Effector CD8-positive, alpha-beta T cell (primary cell): Measurements from ENCODE around the gene RUNX2.

ENCODE experiments used
- DNase-seq: peaks from one replicate; lab custom pipeline; 2025; lab: John Stamatoyannopoulos, UW

RUNX2 gene

GRCh38 chr6:45589367-45589766 is 261.2 kb downstream of the RUNX2 start:
- DNase-seq = no peak

GRCh38 chr6:45590226-45590625 is 262.1 kb downstream of the RUNX2 start:
- DNase-seq = no peak

- DNase-seq = no peak
Observed at GRCh38 chr6:45590696-45591184, 262.6 kb downstream of the RUNX2 start.

GRCh38 chr6:45591306-45591705 is 263.2 kb downstream of the RUNX2 start:
- DNase-seq = no peak

GRCh38 chr6:45591890-45592289 is 263.8 kb downstream of the RUNX2 start:
- DNase-seq = no peak

- no peak for DNase-seq
Observed at GRCh38 chr6:45592991-45593390, 264.9 kb downstream of the RUNX2 start.

GRCh38 chr6:45595010-45595851 is 267.1 kb downstream of the RUNX2 start:
- no peak for DNase-seq

GRCh38 chr6:45597424-45597823 is 269.3 kb downstream of the RUNX2 start:
- DNase-seq = no peak

- no peak for DNase-seq
Observed at GRCh38 chr6:45599053-45599452, 270.9 kb downstream of the RUNX2 start.

- DNase-seq = no peak
Observed at GRCh38 chr6:45605971-45606370, 277.8 kb downstream of the RUNX2 start.

- no peak for DNase-seq
Observed at GRCh38 chr6:45606831-45607400, 278.8 kb downstream of the RUNX2 start.

GRCh38 chr6:45607798-45608197 is 279.7 kb downstream of the RUNX2 start:
- DNase-seq = no peak

GRCh38 chr6:45608252-45608913 is 280.3 kb downstream of the RUNX2 start:
- no peak for DNase-seq

GRCh38 chr6:45609141-45609638 is 281.1 kb downstream of the RUNX2 start:
- DNase-seq = no peak

GRCh38 chr6:45610374-45610773 is 282.2 kb downstream of the RUNX2 start:
- no peak for DNase-seq

GRCh38 chr6:45610832-45611231 is 282.7 kb downstream of the RUNX2 start:
- no peak for DNase-seq

- DNase-seq = no peak
Observed at GRCh38 chr6:45611491-45611890, 283.4 kb downstream of the RUNX2 start.

GRCh38 chr6:45613656-45614055 is 285.5 kb downstream of the RUNX2 start:
- no peak for DNase-seq

GRCh38 chr6:45614488-45615285 is 286.6 kb downstream of the RUNX2 start:
- DNase-seq = no peak

- no peak for DNase-seq
Observed at GRCh38 chr6:45616209-45616608, 288.1 kb downstream of the RUNX2 start.

GRCh38 chr6:45617441-45617840 is 289.3 kb downstream of the RUNX2 start:
- DNase-seq = no peak

- no peak for DNase-seq
Observed at GRCh38 chr6:45618259-45618658, 290.1 kb downstream of the RUNX2 start.
